Measurements from ENCODE around the gene BOLA3. TPM values are rescaled to one million over a fixed set of nuclear protein-coding genes. Genes with fewer than 3 reads are reported as not detected.

Gene BOLA3
- total RNA-seq, 1 donor from 2014 or later = 27.4 TPM

DNA sequence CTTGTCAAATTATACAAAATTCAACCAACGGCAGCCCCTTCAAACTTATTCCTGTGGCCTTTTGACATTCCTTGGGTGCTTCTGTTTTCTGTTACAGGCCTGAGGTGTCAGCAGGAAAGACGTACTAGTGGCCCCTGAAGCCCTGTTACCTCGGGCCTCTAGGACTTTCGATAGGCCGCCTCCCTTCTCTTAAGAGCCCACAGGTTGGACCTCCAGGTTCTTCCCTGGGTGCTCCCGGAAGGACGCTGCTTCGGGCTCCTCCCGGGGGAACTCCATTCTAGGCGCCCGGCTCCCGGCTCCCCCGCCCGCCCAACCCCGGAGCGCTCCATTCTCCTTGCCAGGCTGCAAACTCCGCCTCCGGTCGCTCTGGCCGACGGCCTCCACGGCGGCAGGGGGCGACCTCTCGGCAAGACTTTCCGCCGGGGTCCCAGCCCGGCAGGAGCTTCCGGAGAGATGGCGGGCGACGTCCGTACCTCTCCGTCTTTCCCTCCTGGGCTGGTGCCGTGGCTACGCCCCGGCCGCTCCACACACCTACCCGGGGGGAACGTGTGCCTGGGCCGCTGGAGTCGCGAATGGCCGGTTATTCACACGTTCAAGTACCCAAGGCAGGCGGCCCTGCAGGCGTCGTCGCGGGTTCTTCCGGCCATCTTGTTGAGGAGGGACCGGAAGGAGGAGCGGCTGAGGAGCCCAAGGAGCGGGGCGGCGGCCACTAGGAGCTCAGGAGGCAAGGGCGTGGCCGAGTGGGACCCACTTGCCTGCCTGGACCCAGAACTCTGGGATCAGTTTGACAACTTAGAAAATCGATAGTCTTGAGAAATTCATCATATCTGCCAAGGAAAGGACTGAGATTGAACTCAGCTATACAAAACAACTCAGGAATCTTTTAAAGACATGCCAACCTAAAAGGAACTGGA is 27.5 kb downstream of the BOLA3 start:
- H3K9me3 Mint-ChIP-seq (ENCODE audit: low read depth) = no peaks in the 10 kb centered on the region
- no peak overlapping the region for H3K27ac Mint-ChIP-seq (ENCODE audit: unreplicated experiment)
- TF ChIP-seq, protein P1, sequence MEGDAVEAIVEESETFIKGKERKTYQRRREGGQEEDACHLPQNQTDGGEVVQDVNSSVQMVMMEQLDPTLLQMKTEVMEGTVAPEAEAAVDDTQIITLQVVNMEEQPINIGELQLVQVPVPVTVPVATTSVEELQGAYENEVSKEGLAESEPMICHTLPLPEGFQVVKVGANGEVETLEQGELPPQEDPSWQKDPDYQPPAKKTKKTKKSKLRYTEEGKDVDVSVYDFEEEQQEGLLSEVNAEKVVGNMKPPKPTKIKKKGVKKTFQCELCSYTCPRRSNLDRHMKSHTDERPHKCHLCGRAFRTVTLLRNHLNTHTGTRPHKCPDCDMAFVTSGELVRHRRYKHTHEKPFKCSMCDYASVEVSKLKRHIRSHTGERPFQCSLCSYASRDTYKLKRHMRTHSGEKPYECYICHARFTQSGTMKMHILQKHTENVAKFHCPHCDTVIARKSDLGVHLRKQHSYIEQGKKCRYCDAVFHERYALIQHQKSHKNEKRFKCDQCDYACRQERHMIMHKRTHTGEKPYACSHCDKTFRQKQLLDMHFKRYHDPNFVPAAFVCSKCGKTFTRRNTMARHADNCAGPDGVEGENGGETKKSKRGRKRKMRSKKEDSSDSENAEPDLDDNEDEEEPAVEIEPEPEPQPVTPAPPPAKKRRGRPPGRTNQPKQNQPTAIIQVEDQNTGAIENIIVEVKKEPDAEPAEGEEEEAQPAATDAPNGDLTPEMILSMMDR (IDR thresholded peaks at IDR 0.05) = peak; percentile 17
- H3K36me3 Mint-ChIP-seq (ENCODE audit: low read depth) = no peaks in the 10 kb centered on the region
- no peaks in the 10 kb centered on the region for H3K4me1 Mint-ChIP-seq (ENCODE audit: low read depth)
- H3K27me3 Mint-ChIP-seq (ENCODE audit: low read depth) = peaks cover 3% of the 10 kb centered on the region
- no peak for DNase-seq (ENCODE audit: low spot score)
- peak overlapping the region; percentile 55 for H3K4me3 Mint-ChIP-seq (ENCODE audit: unreplicated experiment)

DNA sequence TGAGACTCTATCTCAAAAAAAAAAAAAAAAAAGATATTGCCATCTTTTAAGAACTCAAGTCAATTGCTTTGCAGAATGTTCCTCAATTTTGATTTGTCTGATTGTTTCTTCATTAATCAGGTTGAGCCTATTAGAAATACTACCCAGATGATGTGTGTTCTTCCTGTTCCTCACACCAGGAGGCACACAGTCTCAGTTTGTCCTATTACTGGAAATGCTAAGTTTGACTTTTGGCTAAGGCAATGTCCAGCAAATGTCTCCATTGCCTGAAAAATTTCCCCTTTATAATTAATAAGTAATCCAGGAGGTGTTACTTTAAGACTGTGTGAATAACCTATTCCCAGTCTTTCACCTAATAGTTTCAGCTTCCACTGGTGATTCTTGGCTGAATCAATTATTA is 28.4 kb downstream of the BOLA3 start:
- Mint-ChIP-seq H3K36me3 (ENCODE audit: low read depth) (no peaks in the 10 kb centered on the region), H3K27ac (ENCODE audit: unreplicated experiment) (no peak overlapping the region), H3K9me3 (ENCODE audit: low read depth) (no peaks in the 10 kb centered on the region), H3K27me3 (ENCODE audit: low read depth) (peaks cover 3% of the 10 kb centered on the region), H3K4me1 (ENCODE audit: low read depth) (no peaks in the 10 kb centered on the region), H3K4me3 (ENCODE audit: unreplicated experiment) (no peak overlapping the region)
- DNase-seq (ENCODE audit: low spot score) = no peak
- TF ChIP-seq, protein P1 (IDR thresholded peaks at IDR 0.05) = peak; percentile 21

GRCh38 chr2:74111380-74111779 is 36.3 kb downstream of the BOLA3 start:
- Mint-ChIP-seq H3K4me1 (ENCODE audit: low read depth) (no peaks in the 10 kb centered on the region), H3K9me3 (ENCODE audit: low read depth) (peaks cover 5% of the 10 kb centered on the region), H3K27me3 (ENCODE audit: low read depth) (no peaks in the 10 kb centered on the region), H3K27ac (ENCODE audit: unreplicated experiment) (no peak overlapping the region), H3K4me3 (ENCODE audit: unreplicated experiment) (no peak overlapping the region), H3K36me3 (ENCODE audit: low read depth) (peaks cover 2% of the 10 kb centered on the region)
- TF ChIP-seq, protein P1 (IDR thresholded peaks at IDR 0.05) = no peak
- no peak for DNase-seq (ENCODE audit: low spot score)

DNA sequence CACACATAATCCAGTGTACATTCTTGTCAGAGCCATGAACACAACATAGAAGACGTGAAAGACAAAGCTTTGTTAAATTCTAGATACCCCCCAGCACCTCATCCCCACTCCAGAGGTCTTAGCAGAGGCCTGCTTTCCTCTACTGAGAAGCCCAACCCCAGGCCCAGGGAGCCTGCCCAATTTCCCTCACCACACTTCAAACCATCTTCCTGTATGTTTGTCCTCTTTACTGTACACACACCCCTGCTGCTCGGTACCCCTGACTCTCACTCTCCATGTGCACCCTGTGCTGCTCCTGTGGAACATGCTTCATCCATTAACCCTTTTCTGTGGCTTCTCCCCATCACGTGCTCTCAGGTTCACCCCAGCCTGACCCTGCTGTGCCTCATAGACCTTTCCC is 37.2 kb downstream of the BOLA3 start:
- Mint-ChIP-seq H3K27ac (ENCODE audit: unreplicated experiment) (no peak overlapping the region), H3K4me3 (ENCODE audit: unreplicated experiment) (no peak overlapping the region), H3K9me3 (ENCODE audit: low read depth) (peaks cover 5% of the 10 kb centered on the region), H3K27me3 (ENCODE audit: low read depth) (no peaks in the 10 kb centered on the region), H3K4me1 (ENCODE audit: low read depth) (no peaks in the 10 kb centered on the region), H3K36me3 (ENCODE audit: low read depth) (peaks cover 2% of the 10 kb centered on the region)
- TF ChIP-seq, protein P1 (IDR thresholded peaks at IDR 0.05) = no peak
- no peak for DNase-seq (ENCODE audit: low spot score)

- H3K9me3 Mint-ChIP-seq (ENCODE audit: low read depth) = peaks cover 5% of the 10 kb centered on the region
- TF ChIP-seq, protein P1 (IDR thresholded peaks at IDR 0.05) = no peak
- no peak overlapping the region for H3K27ac Mint-ChIP-seq (ENCODE audit: unreplicated experiment)
- no peak overlapping the region for H3K4me3 Mint-ChIP-seq (ENCODE audit: unreplicated experiment)
- peaks cover 3% of the 10 kb centered on the region for H3K36me3 Mint-ChIP-seq (ENCODE audit: low read depth)
- H3K4me1 Mint-ChIP-seq (ENCODE audit: low read depth) = no peaks in the 10 kb centered on the region
- no peaks in the 10 kb centered on the region for H3K27me3 Mint-ChIP-seq (ENCODE audit: low read depth)
- no peak for DNase-seq (ENCODE audit: low spot score)
Observed at GRCh38 chr2:74109551-74109950, 38.2 kb downstream of the BOLA3 start.
